GM10248 (cell line): ENCODE results near the gene FLOT2.
"Not testable (repeated sequence)": the region's sequence is repeated elsewhere in the genome, so short reads cannot be mapped to it uniquely, and the experiment has no call there.

Experiments
- CTCF ChIA-PET: fragments of 300-600 bp; sonication (Branson Sonifier 250); formaldehyde crosslinking; extraction: SDS; loops from one replicate; lab custom pipeline; 2021; ENCODE audit warnings: antibody characterized with exemption; lab: Yijun Ruan, JAX
- POLR2A ChIA-PET: fragments of 350-650 bp; sonication (Branson Sonifier 250); formaldehyde crosslinking; extraction: SDS; loops from one replicate; lab custom pipeline; 2020; ENCODE audit warnings: antibody characterized with exemption; lab: Yijun Ruan, JAX
- DNase-seq: peaks from one replicate; pipeline ENCODE4 v3.0.0; 2012; ENCODE audit errors: extremely low spot score
- CTCF ChIP-seq: IDR thresholded peaks from 2 replicates; pipeline ENCODE4 v1.5.1; 2012; ENCODE audit warnings: mild to moderate bottlenecking, low read depth; ENCODE audit errors: extremely low read depth, missing control alignments, control extremely low read depth

FLOT2 gene

GRCh38 chr17:28846231-28846630 lies 51.3 kb downstream of the FLOT2 start:
- CTCF ChIA-PET: interaction anchor here (1.0 to 1.3 kb wide), 3 partner anchors 12 to 120 kb away, joined by 3 to 4 read pairs (median 4); partner anchors contain the start of gene TLCD1
- POLR2A ChIA-PET: no interaction called here
- TF ChIP-seq CTCF: no peak
- no peak for DNase-seq

- no peak for TF ChIP-seq CTCF
- POLR2A ChIA-PET: no interaction called here
- CTCF ChIA-PET: interaction anchor here (0.9 to 2.2 kb wide), 6 partner anchors 20 to 274 kb away, joined by 3 to 6 read pairs (median 4); partner anchors contain the start of gene DHRS13
- DNase-seq: no peak
Measured at GRCh38 chr17:28843816-28844148, 53.8 kb downstream of the FLOT2 start.

DNA sequence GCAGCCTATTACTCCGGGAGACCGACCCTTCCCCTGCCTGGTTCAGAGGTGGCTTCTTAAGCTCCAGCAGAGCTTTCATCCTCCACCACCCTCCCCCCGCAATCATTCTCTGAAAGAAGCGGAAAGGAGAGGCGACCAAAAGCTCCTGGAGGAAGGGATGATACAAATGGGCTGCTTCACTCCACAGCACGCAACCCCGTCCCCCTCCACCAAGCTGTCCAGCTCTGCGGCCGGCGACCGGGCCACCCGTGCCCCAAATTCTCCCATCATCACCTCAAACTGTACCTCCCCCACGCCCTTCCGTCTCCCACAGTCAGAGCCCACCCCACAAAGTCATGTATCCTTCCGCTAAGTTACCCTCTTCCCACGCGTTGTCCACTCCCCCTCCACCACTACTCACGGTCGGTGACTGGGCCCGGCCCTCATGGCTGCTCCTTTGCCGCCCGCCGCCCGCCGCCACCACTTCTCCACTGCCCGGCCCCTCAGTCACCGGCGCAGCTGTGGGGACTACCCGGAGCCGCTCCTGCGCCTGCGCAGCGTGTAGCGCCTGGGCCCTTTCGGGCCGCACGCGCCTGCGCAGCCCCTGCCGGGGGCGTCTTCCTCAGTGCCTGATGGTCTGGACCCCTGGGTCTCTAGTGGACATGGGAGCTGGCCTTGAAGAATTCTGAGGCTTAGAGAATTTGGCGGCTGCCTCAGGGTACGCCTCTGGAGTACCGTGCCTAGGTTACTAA lies 55.1 kb downstream of the FLOT2 start, which contains the start of gene FAM222B:
Gene FAM222B (minus strand): TSS at position 509 of the 731 bp plus-strand sequence. CDS start 76,123 bp downstream, outside the sequence.
- peak; percentile 99 for DNase-seq
- ChIA-PET POLR2A (interaction anchor here (0.6 to 1.2 kb wide), 4 partner anchors 52 to 611 kb away, joined by 3 to 7 read pairs (median 3); partner anchors contain the start of genes SDF2 and SUPT6H), CTCF (interaction anchor here (0.7 to 2.2 kb wide), 13 partner anchors 9 to 116 kb away, joined by 3 to 7 read pairs (median 4); partner anchors contain the start of gene TLCD1)
- no peak for TF ChIP-seq CTCF

- no peak for TF ChIP-seq CTCF
- ChIA-PET CTCF (interaction anchor here (0.7 to 2.2 kb wide), 9 partner anchors 9 to 115 kb away, joined by 3 to 7 read pairs (median 5); partner anchors contain the start of gene TLCD1), POLR2A (interaction anchor here (0.7 to 1.2 kb wide), 3 partner anchors 114 to 611 kb away, joined by 3 read pairs; partner anchors contain the start of genes SDF2 and SUPT6H)
- no peak for DNase-seq
Measured at GRCh38 chr17:28841901-28842281, 55.6 kb downstream of the FLOT2 start.

- DNase-seq: no peak
- TF ChIP-seq CTCF: no peak
- ChIA-PET POLR2A (no interaction called here), CTCF (interaction anchor here (0.7 to 1.7 kb wide), 2 partner anchors 10 to 89 kb away, joined by 3 to 4 read pairs; no protein-coding TSS in a partner anchor)
Measured at GRCh38 chr17:28839221-28839620, 58.3 kb downstream of the FLOT2 start.

DNA sequence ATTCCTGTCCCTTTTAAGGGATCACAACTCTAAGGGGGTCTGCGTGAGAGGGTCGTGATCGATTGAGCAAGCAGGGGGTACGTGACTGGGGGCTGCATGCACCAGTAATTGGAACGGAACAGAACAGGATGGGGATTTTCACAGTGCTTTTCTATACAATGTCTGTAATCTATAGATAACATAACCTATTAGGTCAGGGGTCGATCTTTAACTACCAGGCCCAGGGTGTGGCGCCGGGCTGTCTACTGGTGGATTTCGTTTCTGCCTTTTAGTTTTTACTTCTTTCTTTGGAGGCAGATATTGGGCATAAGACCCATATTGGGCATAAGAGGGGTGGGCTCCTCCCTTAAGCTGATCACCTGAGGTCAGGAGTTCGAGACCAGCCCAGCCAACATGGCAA lies 61.0 kb downstream of the FLOT2 start:
- POLR2A ChIA-PET, DNase-seq: not testable (repeated sequence)
- CTCF ChIA-PET: interaction anchor here (1.0 to 1.5 kb wide), 2 partner anchors 12 to 110 kb away, joined by 3 to 5 read pairs; no protein-coding TSS in a partner anchor

DNA sequence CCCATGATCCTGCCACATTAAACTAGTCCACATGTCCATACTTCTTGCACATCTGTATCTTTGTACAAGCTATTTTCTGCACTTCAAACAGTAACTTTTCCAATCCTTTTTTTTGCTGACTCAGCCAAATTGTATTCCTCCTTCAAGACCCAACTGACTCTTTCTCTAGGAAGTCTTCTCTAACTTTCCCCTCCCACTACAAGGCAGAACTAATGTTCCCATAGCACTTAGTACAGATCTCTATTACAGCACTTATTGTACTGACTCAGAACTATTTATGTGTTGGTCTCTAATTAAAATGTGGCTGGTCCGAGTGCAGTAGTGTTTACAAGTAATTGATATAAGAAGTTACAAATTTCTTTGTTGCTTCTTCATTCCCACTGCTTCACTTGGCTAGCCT lies 63.1 kb downstream of the FLOT2 start:
- TF ChIP-seq CTCF: no peak
- POLR2A ChIA-PET: no interaction called here
- CTCF ChIA-PET: no interaction called here
- DNase-seq: no peak
